Measurements from ENCODE around the gene SCCPDH.

The SCCPDH gene

GRCh38 chr1:246792603-246793002, 68.4 kb downstream of the SCCPDH start:
- ChIA-PET POLR2A (ENCODE audit: low non-redundant PET) (no interaction called here), CTCF (no interaction called here)
- H3K27ac ChIP-seq = no peak overlapping the region
- DNase-seq (ENCODE audit: low spot score) = no peak
- TF ChIP-seq CTCF (conservative IDR thresholded peaks at IDR 0.05; ENCODE audit: low read depth) = no peak

- no peak for DNase-seq (ENCODE audit: low spot score)
- TF ChIP-seq CTCF (conservative IDR thresholded peaks at IDR 0.05; ENCODE audit: low read depth) = no peak
- CTCF ChIA-PET = no interaction called here
- POLR2A ChIA-PET (ENCODE audit: low non-redundant PET) = no interaction called here
- H3K27ac ChIP-seq = no peak overlapping the region
Measured at GRCh38 chr1:246793356-246793896, 69.2 kb downstream of the SCCPDH start.

- ChIA-PET POLR2A (ENCODE audit: low non-redundant PET) (no interaction called here), CTCF (interaction anchor here (0.6 to 0.7 kb wide), 2 partner anchors 63 to 114 kb away, joined by 3 read pairs; no protein-coding TSS in a partner anchor)
- H3K27ac ChIP-seq = peak overlapping the region; percentile 52
- peak; percentile 5 for DNase-seq (ENCODE audit: low spot score)
- TF ChIP-seq CTCF (conservative IDR thresholded peaks at IDR 0.05; ENCODE audit: low read depth) = no peak
Measured at GRCh38 chr1:246794048-246794827, 70.0 kb downstream of the SCCPDH start.

GRCh38 chr1:246794828-246795671, 70.8 kb downstream of the SCCPDH start:
- DNase-seq (ENCODE audit: low spot score) = peak; percentile 67
- no peak for TF ChIP-seq CTCF (conservative IDR thresholded peaks at IDR 0.05; ENCODE audit: low read depth)
- CTCF ChIA-PET = interaction anchor here (0.6 to 0.7 kb wide), 2 partner anchors 64 to 1059 kb away, joined by 3 read pairs; no protein-coding TSS in a partner anchor

GRCh38 chr1:246795906-246796694, 71.9 kb downstream of the SCCPDH start:
- DNase-seq (ENCODE audit: low spot score) = no peak
- ChIA-PET CTCF (no interaction called here), POLR2A (ENCODE audit: low non-redundant PET) (no interaction called here)
- TF ChIP-seq CTCF (conservative IDR thresholded peaks at IDR 0.05; ENCODE audit: low read depth) = no peak
- H3K27ac ChIP-seq = no peak overlapping the region

More at GRCh38 chr1:246794828-246795671, 70.8 kb downstream of the SCCPDH start:
- H3K27ac ChIP-seq = peak overlapping the region; percentile 52
- POLR2A ChIA-PET (ENCODE audit: low non-redundant PET) = no interaction called here

- ChIA-PET CTCF (no interaction called here), POLR2A (ENCODE audit: low non-redundant PET) (no interaction called here)
- no peak for DNase-seq (ENCODE audit: low spot score)
- no peak overlapping the region for H3K27ac ChIP-seq
- TF ChIP-seq CTCF (conservative IDR thresholded peaks at IDR 0.05; ENCODE audit: low read depth) = no peak
Measured at GRCh38 chr1:246797157-246797556, 72.9 kb downstream of the SCCPDH start.

Data from RWPE1 (cell line).